ENCODE data around the gene ADGRG1. TPM values are rescaled to one million over a fixed set of nuclear protein-coding genes. Genes with fewer than 3 reads are reported as not detected.

Gene ADGRG1
- total RNA-seq, 2 donors from 2014 or later: 81.2 to 111 TPM

GRCh38 chr16:57616876-57617275 is 11.6 kb upstream of the ADGRG1 start:
- peak in 1 of 2 donors; percentile 3 for DNase-seq
- intact Hi-C loops (cut with DNase I, micrococcal nuclease): no loop called here
- ATAC-seq: no peak

- no peak for ATAC-seq
- intact Hi-C loops (cut with DNase I, micrococcal nuclease): no loop called here
- peak; percentile 5 to 21 for DNase-seq
These were observed 10.8 kb upstream of the ADGRG1 start for GRCh38 chr16:57617604-57618111.

DNA sequence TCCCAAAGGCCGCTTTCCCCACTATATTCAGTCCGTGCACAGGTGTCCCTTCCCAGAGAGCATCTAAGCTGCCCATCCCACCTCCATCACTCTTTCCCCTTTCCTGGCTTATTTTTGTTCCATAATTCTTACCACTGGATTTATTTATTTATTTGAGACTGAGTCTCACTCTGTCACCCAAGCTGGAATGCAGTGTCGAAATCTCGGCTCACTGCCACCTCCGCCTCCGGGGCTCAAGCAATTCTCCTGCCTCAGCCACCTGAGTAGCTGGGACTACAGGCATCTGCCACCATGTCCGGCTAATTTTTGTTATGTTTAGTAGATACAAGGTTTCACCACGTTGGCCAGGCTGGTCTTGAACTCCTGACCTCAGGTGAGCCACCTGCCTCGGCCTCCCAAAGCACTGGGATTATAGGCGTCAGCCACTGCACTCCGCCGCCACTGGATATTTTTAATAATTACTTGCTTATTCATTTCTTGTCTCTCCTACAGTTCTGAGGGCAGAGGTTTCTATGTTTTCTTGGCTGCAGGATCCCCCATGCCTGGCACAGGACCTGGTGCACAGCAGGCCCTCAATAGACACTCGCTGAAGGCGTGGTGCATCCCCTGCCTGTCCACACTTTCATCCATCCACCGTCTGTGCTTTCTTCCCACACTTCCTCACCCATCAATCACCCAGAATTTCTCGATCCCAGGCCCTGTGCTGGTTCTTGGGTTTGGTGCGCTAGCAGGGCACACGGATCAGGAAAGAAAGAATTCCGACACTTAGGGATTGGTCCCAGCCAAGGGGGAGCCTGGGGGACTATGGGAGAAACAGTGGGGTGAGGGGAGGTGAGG is 9.9 kb upstream of the ADGRG1 start:
- intact Hi-C loops (cut with DNase I, micrococcal nuclease): no loop called here
- peak; percentile 5 to 21 for DNase-seq

GRCh38 chr16:57619133-57619605 is 9.3 kb upstream of the ADGRG1 start:
- DNase-seq (no peak), ATAC-seq (no peak)
- intact Hi-C loops (cut with DNase I, micrococcal nuclease): no loop called here

More for the DNA sequence above, 9.9 kb upstream of the ADGRG1 start:
- ATAC-seq: no peak

GRCh38 chr16:57619606-57620334 is 8.7 kb upstream of the ADGRG1 start:
- intact Hi-C loops (cut with DNase I, micrococcal nuclease): no loop called here
- peak; percentile 86 to 93 for DNase-seq
- ATAC-seq: peak; percentile 87

DNA sequence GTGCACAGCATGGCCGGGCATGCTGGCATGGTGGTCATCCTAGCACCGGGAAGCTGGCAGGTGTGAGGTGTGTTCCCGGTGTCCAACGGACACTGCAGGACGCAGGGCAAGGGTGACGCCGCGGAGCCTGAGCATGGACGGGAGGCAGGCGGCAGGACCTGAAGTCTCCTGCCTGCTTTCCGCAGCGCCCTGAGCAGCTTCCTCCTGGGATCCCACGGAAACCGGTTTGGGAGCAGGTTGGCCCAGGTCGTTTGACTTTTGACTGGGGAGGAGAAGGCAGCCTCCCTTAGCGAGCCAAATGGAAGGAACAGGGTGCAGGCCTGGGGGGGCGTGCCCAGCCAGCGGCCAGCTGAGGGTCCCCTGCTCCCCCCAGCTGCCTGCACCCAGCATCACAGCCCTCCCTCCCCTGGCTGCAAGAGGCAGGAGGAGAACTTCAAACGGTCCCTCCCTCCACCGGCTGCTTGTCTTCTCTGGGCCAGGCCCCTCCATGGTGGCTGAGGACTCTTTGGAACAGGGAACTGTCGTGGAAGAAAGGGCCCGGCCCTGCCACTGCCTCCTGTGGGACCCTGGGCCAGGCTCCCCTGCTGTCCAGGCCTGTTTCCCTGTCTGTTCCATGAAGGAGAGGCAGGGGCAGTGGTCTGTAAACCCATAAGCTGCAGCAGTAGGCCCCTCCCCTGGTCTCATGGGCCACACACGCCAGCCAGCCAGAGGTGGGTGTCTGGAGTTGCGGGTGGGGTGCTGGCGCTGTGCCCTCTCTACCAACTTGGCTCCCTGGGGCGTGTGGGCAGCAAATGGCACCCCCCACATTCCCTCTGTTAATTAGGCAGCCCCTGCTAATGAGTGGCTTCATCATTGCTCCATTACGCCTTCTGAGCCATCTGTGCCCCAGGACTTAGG is 7.8 kb upstream of the ADGRG1 start:
- peak; percentile 51 to 71 for DNase-seq
- intact Hi-C loops (cut with DNase I, micrococcal nuclease): no loop called here
- peak; percentile 51 for ATAC-seq

DNA sequence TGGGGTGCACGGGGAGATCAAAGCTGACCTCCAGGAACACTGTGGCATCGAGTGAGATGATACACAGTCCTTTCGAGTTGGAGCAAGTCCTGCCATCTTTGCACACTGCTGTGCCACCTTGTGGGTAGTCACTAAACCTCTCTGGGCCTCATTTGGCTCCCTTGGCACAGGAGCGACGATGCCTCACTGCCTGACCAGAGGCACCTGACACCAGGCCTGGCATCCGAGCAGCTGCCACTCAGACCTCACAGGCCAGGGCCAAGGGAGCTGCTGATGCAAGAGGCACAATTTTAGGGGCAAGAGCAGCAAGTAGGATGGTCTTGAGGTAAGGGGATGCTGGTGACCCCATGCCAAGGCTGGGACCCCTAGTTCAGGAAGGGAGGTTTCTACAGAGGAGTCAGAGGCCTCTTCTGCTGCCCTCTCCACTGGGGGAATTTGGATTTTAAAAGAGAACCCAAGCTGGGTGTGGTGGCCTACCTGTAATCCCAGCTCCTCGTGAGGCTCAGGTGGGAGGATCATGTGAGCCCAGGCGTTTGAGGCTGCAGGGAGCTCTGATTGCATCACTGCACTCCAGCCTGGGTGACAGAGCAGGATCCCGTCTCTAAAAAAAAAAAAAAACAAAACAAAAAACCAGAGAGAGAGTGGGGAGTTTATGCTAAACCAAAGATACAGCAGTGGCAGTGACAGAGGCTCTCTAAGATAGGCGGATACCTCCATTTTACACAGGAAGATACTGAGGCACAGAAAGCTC is 6.7 kb upstream of the ADGRG1 start:
- intact Hi-C loops (cut with DNase I, micrococcal nuclease): no loop called here

DNA sequence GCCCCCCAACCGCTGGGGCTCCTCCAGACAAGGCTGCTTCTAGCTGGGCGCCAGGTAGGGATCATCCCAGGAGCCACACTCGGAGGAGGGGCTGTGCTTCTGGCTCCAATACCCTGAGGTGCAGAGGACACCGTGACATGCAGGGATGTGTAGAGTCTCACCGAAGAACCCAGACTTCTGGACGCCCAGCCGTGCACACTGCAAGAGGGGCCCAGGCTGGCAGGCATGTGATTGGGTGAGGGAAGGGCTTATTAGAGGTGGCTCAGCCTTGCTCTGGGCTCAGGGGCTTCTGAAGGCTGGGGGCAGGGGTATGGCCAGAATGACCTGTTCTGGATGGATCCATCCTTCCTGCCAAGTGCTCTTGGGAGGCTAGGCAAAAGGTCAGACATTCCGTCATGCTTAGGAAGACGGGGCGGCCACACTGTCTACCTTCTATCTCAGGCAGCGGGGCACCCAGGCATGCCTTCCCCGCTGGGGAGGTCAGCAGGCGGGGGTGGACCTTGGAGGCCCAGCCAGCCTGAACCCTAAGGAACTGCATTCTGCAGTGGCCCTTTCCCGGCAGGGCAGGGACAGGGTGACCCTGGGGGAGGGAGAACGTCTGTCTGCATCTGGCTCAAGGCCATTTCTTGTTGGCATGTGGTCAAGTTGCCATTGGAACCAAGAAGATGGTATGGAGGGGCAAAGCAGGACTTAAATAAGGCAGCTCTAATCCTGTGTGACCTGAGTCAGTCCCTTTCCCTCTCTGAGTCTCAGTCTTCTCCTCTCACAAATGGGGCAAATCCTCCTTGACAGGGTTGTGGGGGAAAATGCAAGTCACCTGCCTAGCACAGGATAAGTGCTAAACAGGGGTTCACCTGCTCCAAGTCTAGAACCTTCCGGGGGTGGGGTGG is 5.8 kb upstream of the ADGRG1 start:
- ATAC-seq (no peak), DNase-seq (peak in 1 of 2 donors; percentile 40)
- intact Hi-C loops (cut with DNase I, micrococcal nuclease): no loop called here

More for the DNA sequence above, 6.7 kb upstream of the ADGRG1 start:
- DNase-seq (peak in 1 of 2 donors; percentile 27), ATAC-seq (no peak)

GRCh38 chr16:57623251-57624043 is 5.0 kb upstream of the ADGRG1 start:
- ATAC-seq (peak; percentile 16), DNase-seq (peak; percentile 56 to 66)
- intact Hi-C loops (cut with DNase I, micrococcal nuclease): no loop called here

DNA sequence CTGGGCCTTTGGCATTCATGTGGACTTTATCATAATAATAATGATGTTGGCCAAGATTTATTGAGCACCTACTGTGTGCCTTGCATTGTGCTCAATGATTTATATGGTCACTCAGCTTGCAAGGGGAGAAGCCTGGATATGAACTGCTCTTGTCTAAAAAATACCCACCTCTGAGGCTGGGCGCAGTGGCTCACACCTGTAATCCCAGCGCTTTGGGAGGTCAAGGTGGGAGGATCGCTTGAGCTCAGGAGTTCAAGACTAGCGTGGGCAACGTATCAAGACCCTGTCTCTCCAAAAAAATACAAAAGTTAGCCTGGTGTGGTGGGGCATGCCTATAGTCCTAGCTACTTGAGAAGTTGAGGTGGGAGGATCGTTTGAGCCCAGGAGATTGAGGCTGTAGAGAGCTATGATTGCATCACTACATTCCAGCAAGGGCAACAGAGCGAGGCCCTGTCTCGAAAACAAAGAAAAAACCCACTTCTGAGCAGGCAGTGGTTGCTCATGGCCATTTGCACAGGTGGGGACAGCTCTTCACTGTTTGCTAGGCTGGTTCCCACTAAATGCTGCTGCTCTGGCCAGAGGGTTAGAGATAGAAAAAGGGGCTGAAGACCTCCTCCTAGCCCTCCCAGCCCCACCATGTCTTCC is 4.3 kb upstream of the ADGRG1 start:
- DNase-seq (no peak), ATAC-seq (no peak)
- intact Hi-C loops (cut with DNase I, micrococcal nuclease): no loop called here

DNA sequence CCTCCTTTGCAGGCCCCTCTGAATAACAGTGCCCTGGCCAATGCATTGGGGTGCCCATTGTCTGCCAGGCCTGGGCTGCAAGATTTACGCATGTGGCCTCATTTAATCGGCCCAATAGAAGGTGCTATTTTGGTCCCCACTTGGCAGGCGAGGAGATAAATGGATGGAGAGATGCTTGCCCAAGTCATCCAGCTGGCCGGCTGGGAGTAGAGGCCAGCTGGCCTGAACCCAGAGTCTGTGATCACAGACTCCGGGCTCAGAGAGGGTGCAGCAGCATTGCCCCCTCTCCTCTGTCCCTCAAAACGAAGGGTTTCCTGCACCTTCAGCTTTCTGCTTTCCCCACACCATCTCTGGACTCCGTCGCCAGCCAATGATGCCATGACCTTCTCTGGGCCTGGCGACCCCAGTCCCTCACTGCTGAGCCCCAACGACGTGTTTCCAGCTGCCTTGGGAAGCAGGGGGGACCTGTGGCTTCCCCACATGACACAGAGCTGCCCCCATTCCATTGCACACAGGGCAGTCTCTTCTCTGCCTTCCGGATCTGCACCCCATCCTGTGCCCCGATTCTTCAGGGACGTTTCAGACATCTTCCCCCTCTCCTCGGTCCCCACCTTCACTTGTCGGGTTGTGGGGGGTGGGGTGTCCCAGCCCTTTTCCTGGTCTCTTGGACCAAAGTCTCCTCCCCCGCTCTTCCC is 3.5 kb upstream of the ADGRG1 start:
- DNase-seq: no peak
- ATAC-seq: no peak
- intact Hi-C loops (cut with DNase I, micrococcal nuclease): no loop called here

DNA sequence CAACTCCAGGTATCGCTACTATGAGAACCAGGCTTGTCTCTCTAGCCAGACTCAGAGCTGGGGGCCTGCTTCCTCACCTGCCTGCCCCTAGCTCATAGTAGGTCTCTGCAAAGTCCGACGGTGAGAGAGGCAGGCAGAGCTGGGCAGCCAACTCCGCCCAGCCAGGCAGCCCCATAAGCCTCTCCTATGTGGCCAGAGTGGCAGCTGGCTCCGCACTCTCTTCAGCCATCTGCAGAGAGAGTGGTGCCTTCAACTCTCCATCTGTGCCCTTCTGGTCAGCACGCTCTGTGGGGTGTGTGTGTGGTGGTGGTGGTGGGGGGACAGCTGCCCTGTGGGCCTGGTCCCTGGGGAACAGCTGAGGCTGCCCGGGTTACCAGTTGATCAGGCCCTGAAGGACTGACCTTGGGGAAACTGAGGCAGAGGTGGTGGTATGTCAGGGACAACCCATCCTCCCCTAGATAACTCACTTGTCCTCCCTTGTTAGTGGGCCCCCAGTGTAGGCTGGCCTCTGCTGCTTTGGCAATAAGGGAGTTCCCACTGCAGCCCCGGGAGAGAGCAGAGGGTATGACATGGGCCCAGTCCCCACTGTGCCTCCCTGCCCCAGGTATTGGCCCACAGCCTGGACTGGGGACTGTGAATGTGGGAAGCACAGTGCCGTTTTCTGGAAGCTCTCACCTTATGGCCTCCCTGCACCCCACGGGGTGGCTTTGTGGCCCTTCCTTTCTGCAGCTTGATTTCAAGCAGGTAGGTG is 1.8 kb upstream of the ADGRG1 start:
- ATAC-seq (no peak), DNase-seq (no peak)
- intact Hi-C loops (cut with DNase I, micrococcal nuclease): no loop called here

GRCh38 chr16:57627184-57627871 is 1.1 kb upstream of the ADGRG1 start:
- intact Hi-C loops (cut with DNase I, micrococcal nuclease): no loop called here
- no peak for ATAC-seq

DNA sequence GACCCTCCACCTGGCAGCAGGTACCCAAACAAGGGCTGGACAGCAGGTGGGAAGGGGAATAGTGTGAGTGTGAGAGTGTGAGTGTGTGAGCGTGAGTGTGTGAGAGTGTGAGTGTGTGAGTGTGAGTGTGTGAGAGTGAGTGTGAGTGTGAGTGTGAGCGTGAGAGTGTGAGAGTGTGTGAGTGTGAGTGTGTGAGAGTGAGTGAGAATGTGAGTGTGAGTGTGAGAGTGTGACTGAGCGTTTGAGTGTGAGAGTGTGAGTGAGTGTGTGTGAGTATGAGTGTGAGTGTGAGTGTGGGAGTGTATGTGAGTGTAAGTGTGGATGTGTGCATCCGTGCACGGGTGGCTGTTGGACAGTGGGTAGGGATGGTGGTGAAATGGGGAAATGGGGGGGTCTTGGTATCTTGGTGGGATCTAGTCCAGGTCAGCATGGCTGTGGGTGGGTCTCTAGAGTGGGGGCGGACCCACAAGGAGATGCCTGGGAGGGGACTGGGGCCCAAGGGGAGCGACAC is 408 bp downstream of the ADGRG1 start:
- no peak for ATAC-seq
- intact Hi-C loops (cut with DNase I, micrococcal nuclease): no loop called here

More at GRCh38 chr16:57627184-57627871, 1.1 kb upstream of the ADGRG1 start:
- no peak for DNase-seq

More for the DNA sequence above, 408 bp downstream of the ADGRG1 start:
- DNase-seq: no peak

All from left colon (tissue), 2 donors.